NCI-H128 (cell line): Measurements from ENCODE around the gene RNF26.

Source experiments
- DNase-seq: peaks from one replicate; lab custom pipeline; 2025; ENCODE audit not compliant: unreplicated experiment; lab: John Stamatoyannopoulos, UW

The RNF26 gene

GRCh38 chr11:119369132-119369925, 35.0 kb downstream of the RNF26 start:
- DNase-seq = no peak

- no peak for DNase-seq
Measured at GRCh38 chr11:119370486-119371046, 36.2 kb downstream of the RNF26 start.

- no peak for DNase-seq
Measured at GRCh38 chr11:119371067-119371601, 36.8 kb downstream of the RNF26 start.

DNA sequence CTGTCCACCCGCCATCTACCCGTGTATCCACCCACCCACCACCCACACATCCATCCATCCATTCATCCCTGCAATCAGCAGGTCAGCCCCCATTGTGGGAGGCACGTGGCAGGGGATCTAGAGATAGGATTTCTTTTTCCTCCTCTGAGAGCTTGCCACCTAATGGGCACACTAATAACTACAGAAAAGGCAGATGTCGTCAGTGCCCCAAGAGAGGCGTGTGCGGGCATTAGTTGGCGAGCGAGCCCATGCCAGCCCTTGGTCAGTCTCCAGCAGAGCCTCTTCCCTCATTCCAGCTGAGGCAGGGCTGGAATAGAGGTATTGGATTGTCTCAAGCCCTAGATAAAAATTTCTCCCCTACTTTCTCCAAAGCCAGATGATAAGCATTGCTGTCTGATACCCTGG, 37.5 kb downstream of the RNF26 start:
- DNase-seq = no peak

DNA sequence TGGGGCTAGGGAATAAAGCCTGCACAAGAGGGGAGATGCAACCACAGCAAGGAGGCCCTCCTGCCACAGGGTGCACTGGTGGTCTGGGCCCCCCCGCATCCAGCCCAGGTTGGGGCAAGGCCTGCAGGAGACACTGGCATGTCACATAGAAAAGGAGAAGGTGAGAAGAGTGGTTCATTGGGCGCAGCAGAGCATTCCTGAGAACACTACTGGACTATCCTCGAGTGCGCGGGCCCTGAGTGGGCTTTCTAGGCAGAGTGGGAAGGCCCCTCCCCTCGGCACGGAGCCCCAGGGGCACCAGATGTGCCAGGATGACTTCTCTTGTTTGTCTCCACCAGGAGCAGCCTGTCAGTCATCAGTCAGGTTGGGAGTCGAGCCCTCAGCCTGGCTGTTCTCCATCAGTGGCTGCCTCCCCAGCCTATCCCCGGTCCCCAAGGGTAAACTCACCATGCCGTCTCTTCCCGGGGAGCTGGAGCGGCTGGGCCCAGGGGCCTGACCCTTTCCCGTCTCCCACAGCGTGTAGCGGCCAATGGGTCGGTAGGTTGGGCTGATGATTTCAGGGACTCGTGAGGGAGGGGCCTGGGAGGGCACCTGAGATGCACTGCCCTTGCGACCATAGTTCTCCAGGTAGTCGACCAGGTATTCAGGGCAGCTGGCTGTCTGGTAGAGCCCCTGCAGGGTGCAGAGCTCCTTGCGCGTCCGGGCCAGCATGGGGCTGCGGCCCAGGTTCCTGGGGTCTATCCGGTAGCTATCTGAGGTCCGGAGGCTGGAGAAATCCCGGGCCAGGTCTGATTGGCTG, 38.1 kb downstream of the RNF26 start:
- DNase-seq = no peak

GRCh38 chr11:119373059-119373920, 39.0 kb downstream of the RNF26 start:
- DNase-seq = no peak

DNA sequence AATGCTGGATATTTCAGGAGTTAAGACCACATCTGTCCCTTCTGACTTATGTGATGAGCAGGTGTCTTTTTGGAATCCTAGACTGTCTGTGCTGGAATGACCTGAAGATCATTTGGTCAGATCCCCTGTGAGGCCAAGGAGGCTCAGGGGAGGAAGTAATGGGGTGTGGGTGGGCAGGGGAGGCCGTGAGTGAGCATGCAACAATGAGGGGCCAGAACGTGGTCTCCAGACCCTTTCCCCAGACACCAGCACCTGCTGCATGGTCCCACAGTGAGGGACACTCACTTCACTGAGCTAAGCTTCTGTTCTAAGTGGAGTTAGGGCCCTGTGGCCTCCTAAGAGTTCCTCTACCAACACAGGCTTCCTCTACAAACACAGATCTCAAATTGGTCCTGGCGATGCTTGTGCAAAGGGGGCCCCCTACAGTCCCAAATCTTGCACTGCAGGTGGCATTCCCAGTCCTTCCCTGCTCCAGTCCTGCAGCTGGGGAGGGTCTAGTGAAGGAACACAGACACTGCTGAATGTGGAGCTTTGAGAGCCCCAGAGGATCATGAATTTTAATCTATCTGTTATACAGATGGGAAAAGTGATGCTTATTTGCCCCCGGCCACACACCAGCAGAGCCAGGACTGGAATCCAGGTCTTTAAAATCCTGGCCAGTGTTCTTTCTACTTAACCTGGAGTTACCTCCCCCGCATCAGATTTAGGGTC, 39.7 kb downstream of the RNF26 start:
- DNase-seq = no peak

DNA sequence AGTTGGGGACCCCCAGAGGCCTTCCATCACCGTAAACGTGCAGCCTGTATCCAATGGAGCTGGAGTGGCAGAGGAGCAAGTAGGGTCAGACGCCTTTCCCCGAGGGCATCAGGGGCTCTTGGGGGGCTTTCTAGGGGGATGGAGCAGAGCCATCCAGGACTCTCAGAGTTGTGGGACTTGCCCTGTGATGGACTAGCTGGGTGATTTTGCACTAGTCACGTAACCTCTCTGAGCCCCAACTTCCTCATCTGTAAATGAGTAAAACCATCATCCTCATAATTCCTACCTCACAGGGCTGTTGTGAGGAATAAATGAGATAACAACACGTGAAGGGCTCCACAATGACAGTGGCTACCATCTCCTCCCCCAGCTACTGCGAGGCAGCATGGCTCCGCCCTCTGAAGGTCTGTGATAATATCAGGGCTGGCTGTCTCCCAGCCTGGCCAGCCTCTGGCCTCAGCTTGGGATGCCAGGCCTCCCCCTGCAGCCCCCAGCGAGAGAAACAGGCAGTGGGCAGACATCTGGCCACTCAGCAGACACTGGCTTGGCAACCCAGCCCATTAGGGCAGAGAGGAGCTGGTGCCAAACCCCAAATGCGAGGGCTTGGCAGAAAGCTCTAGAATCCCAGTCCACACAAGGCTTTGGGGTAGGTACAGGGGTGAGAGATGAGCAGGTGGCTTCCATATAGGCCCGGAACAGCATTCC, 40.5 kb downstream of the RNF26 start:
- no peak for DNase-seq

- DNase-seq = no peak
Measured at GRCh38 chr11:119375337-119376196, 41.2 kb downstream of the RNF26 start.

DNA sequence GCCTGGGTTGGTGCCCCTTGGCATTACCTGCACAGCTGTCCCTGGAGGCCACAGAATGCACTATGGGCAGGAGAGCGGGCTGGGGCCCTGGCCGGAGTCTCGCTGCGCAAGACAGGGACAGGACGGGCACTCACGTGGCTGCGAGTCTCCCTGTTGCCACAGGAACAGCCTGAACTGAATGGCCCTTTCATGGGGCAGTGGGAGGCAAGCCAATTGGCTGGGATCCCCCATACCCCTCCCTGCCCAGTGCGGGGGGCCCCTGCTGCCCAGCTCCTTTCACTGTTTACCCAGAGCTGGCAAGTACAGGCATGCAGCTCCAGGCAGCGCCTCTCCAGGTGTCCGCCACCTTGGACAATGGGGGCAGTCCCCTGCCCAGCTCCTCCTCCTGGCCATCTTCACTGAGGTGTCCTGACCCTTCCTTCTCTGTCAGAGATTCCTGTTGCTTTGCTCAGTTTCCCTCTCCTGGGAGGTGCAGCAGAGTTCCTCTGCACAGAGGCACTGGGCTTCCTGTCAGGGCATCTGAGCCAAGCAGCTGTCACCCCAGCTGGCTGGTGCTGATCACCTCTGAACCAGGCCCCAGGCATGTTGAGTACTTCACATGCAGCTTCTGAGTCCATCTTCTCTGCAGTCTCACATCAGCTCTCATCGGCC, 42.0 kb downstream of the RNF26 start:
- DNase-seq = no peak

- no peak for DNase-seq
Measured at GRCh38 chr11:119377112-119377901, 43.0 kb downstream of the RNF26 start.

DNA sequence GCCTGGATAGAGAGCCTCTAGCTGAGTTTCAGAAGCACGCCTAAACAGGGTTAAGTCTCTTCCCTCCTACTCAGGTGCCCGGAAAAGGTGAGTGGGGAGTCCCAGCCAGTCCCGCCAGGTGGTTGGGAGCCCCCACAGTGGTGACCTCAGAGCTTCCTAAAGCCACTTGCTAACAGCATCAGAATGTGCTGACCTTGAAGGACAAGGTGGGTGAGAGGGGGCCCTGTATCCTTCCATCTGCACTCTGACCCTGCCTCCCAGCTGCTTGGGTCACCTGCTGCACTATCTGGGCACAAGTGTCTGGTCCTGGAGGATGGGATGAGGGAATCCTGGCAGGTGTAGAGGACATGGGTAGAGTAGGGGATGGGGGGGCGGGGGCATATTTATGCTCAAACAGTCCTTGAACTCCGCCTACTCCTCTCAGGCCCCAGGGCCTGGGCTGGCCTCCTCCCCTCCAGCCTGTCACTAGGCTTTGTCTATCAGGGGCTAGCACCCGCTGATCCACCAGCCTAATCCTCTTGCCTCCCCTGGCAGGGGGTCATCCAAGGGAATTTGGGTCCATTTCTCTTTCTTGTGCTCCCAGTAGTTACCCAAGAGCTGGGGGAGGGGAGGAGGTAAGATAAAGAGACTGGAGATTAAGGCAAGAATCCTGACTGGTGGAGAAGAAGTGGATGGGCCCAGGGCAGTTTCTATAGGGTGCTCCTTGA, 43.8 kb downstream of the RNF26 start:
- DNase-seq = no peak

DNA sequence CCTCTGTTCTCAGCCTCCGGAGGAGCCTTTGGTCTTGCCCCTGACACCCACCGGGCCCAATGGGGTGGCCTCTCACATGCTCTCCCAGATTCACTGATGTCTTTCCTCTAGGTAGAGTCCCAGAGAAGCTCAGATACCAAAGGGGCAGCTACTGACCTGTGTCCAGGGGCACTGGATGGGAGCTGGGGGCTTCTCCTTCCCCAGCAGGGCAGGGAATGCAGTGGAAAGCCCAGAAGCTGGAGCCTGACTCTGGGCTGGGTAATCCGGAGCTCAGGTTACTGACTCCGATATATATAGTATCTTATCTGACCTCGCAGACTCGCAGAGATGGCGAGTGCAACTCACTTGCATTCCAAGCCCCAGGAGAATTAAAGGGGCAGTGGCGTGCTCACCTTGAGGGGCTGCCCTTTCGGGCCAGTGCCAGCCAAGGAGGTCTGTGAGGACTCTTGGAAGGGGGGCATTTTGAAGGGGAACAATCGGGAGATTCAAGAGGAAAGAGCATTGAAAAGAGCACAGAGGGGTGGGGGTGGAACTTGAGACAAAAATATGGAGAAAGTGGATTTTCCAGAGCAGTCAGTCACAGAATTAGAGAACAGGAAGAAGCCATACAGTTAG, 44.6 kb downstream of the RNF26 start:
- DNase-seq = no peak

- DNase-seq = no peak
Measured at GRCh38 chr11:119380160-119380826, 46.0 kb downstream of the RNF26 start.

DNA sequence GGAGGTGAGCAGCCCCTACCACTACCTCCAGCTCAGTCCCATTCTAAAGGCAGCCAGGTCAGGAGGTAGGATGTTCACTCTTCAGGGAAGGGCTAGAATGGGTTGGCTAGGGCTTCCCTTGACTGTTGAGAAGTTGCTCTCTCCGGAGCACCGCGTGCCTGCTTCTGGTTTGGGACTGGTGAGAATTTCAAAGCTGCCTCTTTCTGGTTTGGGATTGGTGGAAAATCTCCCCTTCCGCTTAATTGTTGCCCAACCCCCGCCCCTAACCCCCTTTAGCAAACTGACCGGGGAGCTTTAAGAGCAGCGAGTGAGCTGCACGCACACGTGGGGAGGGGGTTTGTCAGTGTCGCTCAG, 46.5 kb downstream of the RNF26 start:
- DNase-seq = no peak
